ENCODE data around the gene SLAIN2.

Gene SLAIN2

DNA sequence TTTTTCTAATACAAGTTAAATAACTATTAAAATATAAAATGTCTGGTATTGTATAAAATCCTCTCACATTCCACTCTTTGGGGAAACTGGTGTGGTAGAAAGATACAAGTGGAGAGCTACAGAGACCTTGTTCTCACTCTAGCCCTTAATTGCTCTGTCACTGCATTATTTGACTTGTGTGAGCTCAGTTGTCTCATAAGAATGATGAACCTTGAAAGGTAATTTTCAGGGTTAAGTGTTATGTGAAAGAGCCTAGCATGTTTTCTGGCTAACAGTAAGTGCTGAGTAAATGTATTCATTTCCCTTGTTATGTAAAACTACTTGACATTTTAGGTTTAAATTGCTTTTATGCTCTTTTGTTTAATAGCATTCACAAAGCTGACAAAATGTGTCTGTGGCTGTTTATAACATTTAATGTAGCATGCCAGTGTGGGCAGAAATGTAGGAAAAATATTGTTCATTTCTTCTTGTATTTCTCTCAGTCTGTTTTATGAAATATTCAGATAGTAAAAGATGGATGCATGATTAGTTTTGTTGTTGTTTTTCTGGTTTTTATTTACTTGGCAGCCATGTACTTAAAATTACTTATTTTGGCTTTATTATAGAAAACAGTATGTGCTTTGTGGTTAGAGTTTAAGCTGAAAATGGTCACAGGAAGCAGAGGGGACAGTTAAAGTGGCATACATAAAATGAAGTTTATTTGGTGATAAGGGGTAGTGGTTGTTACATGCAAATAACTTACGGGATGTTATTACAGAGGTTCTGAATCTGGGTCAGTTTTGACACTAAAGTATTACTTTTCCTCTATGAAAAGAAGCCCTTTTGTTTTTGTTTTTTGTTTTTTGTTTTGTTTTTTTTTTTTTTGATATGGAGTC lies 29.2 kb downstream of the SLAIN2 start:
- no peaks in the 10 kb centered on the region for H3K9me3 ChIP-seq (ENCODE audit: control insufficient read depth in 1 of 2, low read length in 2 of 2)
- peaks cover 0 to 5% of the 10 kb centered on the region in 2 donors for H3K4me1 ChIP-seq (ENCODE audit: control insufficient read depth in 1 of 2, insufficient read depth in 2 of 2, low read length in 2 of 2)
- H3K27ac ChIP-seq (ENCODE audit: low read length), result no peak overlapping the region
- H3K27me3 ChIP-seq (ENCODE audit: low read depth, low read length), result no peaks in the 10 kb centered on the region
- no peak overlapping the region for H3K4me3 ChIP-seq (ENCODE audit: low read depth in 1 of 2, low read length in 2 of 2)
- H3K36me3 ChIP-seq (ENCODE audit: control insufficient read depth in 1 of 2, insufficient read depth in 2 of 2, low read length in 2 of 2), result no peaks in the 10 kb centered on the region

- H3K27ac ChIP-seq (ENCODE audit: low read length), result no peak overlapping the region
- no peaks in the 10 kb centered on the region for H3K27me3 ChIP-seq (ENCODE audit: low read depth, low read length)
- H3K4me1 ChIP-seq (ENCODE audit: control insufficient read depth in 1 of 2, insufficient read depth in 2 of 2, low read length in 2 of 2), result peaks cover 0 to 5% of the 10 kb centered on the region in 2 donors
- H3K4me3 ChIP-seq (ENCODE audit: low read depth in 1 of 2, low read length in 2 of 2), result no peak overlapping the region
- no peaks in the 10 kb centered on the region for H3K9me3 ChIP-seq (ENCODE audit: control insufficient read depth in 1 of 2, low read length in 2 of 2)
- no peaks in the 10 kb centered on the region for H3K36me3 ChIP-seq (ENCODE audit: control insufficient read depth in 1 of 2, insufficient read depth in 2 of 2, low read length in 2 of 2)
Measured at GRCh38 chr4:48372272-48372671, 30.9 kb downstream of the SLAIN2 start.

GRCh38 chr4:48375651-48376304 lies 34.4 kb downstream of the SLAIN2 start:
- no peak overlapping the region for H3K27ac ChIP-seq (ENCODE audit: low read length)

DNA sequence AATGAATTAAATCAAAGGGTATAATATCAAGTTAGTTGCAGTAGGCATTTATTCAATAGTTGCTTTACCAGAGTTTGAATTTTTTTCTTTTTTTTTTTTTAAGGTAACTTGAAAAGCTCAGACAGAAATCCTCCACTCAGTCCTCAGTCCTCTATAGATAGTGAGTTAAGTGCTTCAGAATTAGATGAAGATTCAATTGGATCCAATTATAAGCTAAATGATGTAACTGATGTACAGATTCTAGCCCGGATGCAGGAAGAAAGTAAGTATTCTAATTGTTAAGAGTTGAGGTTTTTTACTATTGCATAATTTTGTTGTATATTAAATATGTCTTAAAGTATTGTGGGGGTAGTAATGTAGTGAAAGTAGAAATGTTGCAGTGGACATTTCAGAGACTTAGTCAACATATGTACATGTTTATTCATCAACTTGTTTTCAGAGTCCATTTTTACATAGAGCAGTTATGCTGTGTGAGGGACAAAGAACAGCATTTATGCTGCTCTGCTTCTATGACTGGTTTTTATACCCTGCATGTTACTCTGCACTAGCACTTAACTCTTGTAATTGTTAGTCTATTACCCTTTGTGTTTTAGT lies 38.4 kb downstream of the SLAIN2 start:
- no peaks in the 10 kb centered on the region for H3K4me1 ChIP-seq (ENCODE audit: control insufficient read depth in 1 of 2, insufficient read depth in 2 of 2, low read length in 2 of 2)

More at GRCh38 chr4:48375651-48376304, 34.4 kb downstream of the SLAIN2 start:
- Histone ChIP-seq H3K4me3 (ENCODE audit: low read depth in 1 of 2, low read length in 2 of 2) (no peak overlapping the region), H3K9me3 (ENCODE audit: control insufficient read depth in 1 of 2, low read length in 2 of 2) (no peaks in the 10 kb centered on the region), H3K4me1 (ENCODE audit: control insufficient read depth in 1 of 2, insufficient read depth in 2 of 2, low read length in 2 of 2) (no peaks in the 10 kb centered on the region), H3K27me3 (ENCODE audit: low read depth, low read length) (no peaks in the 10 kb centered on the region), H3K36me3 (ENCODE audit: control insufficient read depth in 1 of 2, insufficient read depth in 2 of 2, low read length in 2 of 2) (peaks cover 0 to 10% of the 10 kb centered on the region in 2 donors)

GRCh38 chr4:48380583-48381167 lies 39.3 kb downstream of the SLAIN2 start:
- Histone ChIP-seq H3K9me3 (ENCODE audit: control insufficient read depth in 1 of 2, low read length in 2 of 2) (no peaks in the 10 kb centered on the region), H3K4me1 (ENCODE audit: control insufficient read depth in 1 of 2, insufficient read depth in 2 of 2, low read length in 2 of 2) (no peaks in the 10 kb centered on the region), H3K4me3 (ENCODE audit: low read depth in 1 of 2, low read length in 2 of 2) (no peak overlapping the region), H3K36me3 (ENCODE audit: control insufficient read depth in 1 of 2, insufficient read depth in 2 of 2, low read length in 2 of 2) (peaks cover 7 to 13% of the 10 kb centered on the region in 2 donors), H3K27ac (ENCODE audit: low read length) (no peak overlapping the region), H3K27me3 (ENCODE audit: low read depth, low read length) (no peaks in the 10 kb centered on the region)

More for the DNA sequence above, 38.4 kb downstream of the SLAIN2 start:
- H3K27ac ChIP-seq (ENCODE audit: low read length), result no peak overlapping the region
- peaks cover 5 to 13% of the 10 kb centered on the region in 2 donors for H3K36me3 ChIP-seq (ENCODE audit: control insufficient read depth in 1 of 2, insufficient read depth in 2 of 2, low read length in 2 of 2)
- no peaks in the 10 kb centered on the region for H3K27me3 ChIP-seq (ENCODE audit: low read depth, low read length)
- no peak overlapping the region for H3K4me3 ChIP-seq (ENCODE audit: low read depth in 1 of 2, low read length in 2 of 2)
- H3K9me3 ChIP-seq (ENCODE audit: control insufficient read depth in 1 of 2, low read length in 2 of 2), result no peaks in the 10 kb centered on the region

GRCh38 chr4:48388525-48389154 lies 47.3 kb downstream of the SLAIN2 start:
- Histone ChIP-seq H3K36me3 (ENCODE audit: control insufficient read depth in 1 of 2, insufficient read depth in 2 of 2, low read length in 2 of 2) (peaks cover 0 to 17% of the 10 kb centered on the region in 2 donors), H3K4me3 (ENCODE audit: low read depth in 1 of 2, low read length in 2 of 2) (no peak overlapping the region), H3K27me3 (ENCODE audit: low read depth, low read length) (no peaks in the 10 kb centered on the region), H3K4me1 (ENCODE audit: control insufficient read depth in 1 of 2, insufficient read depth in 2 of 2, low read length in 2 of 2) (no peaks in the 10 kb centered on the region), H3K27ac (ENCODE audit: low read length) (no peak overlapping the region), H3K9me3 (ENCODE audit: control insufficient read depth in 1 of 2, low read length in 2 of 2) (no peaks in the 10 kb centered on the region)

DNA sequence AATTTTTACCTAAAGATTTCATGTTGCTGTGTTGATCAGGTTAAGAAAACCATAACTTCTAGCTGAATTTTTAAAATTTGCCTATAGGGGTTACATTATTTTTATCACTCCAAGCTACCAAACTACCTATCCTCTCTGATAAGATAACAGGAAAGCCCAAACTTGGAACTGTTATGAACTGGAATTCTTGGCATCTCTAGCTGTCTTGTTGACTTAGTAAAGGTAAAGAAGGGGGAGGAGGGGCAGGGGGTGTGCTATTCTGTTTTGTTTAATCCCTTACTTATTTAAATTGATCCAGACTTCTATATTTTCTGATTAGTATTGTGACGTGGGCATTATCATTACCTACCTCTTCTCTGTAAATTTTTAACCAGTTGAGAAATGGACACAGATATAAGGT lies 54.7 kb downstream of the SLAIN2 start:
- Histone ChIP-seq H3K27ac (ENCODE audit: low read length) (no peak overlapping the region), H3K36me3 (ENCODE audit: control insufficient read depth in 1 of 2, insufficient read depth in 2 of 2, low read length in 2 of 2) (peaks cover 14 to 26% of the 10 kb centered on the region in 2 donors), H3K4me3 (ENCODE audit: low read depth in 1 of 2, low read length in 2 of 2) (no peak overlapping the region), H3K4me1 (ENCODE audit: control insufficient read depth in 1 of 2, insufficient read depth in 2 of 2, low read length in 2 of 2) (no peaks in the 10 kb centered on the region), H3K27me3 (ENCODE audit: low read depth, low read length) (no peaks in the 10 kb centered on the region), H3K9me3 (ENCODE audit: control insufficient read depth in 1 of 2, low read length in 2 of 2) (no peaks in the 10 kb centered on the region)

GRCh38 chr4:48400416-48400815 lies 59.1 kb downstream of the SLAIN2 start:
- no peak overlapping the region for H3K27ac ChIP-seq (ENCODE audit: low read length)
- H3K4me1 ChIP-seq (ENCODE audit: control insufficient read depth in 1 of 2, insufficient read depth in 2 of 2, low read length in 2 of 2), result no peaks in the 10 kb centered on the region
- no peak overlapping the region for H3K4me3 ChIP-seq (ENCODE audit: low read depth in 1 of 2, low read length in 2 of 2)
- no peaks in the 10 kb centered on the region for H3K27me3 ChIP-seq (ENCODE audit: low read depth, low read length)
- H3K36me3 ChIP-seq (ENCODE audit: control insufficient read depth in 1 of 2, insufficient read depth in 2 of 2, low read length in 2 of 2), result peaks cover 12 to 14% of the 10 kb centered on the region in 2 donors
- no peaks in the 10 kb centered on the region for H3K9me3 ChIP-seq (ENCODE audit: control insufficient read depth in 1 of 2, low read length in 2 of 2)

- Histone ChIP-seq H3K9me3 (ENCODE audit: control insufficient read depth in 1 of 2, low read length in 2 of 2) (no peaks in the 10 kb centered on the region), H3K4me3 (ENCODE audit: low read depth in 1 of 2, low read length in 2 of 2) (no peak overlapping the region), H3K27me3 (ENCODE audit: low read depth, low read length) (no peaks in the 10 kb centered on the region), H3K27ac (ENCODE audit: low read length) (no peak overlapping the region), H3K4me1 (ENCODE audit: control insufficient read depth in 1 of 2, insufficient read depth in 2 of 2, low read length in 2 of 2) (no peaks in the 10 kb centered on the region), H3K36me3 (ENCODE audit: control insufficient read depth in 1 of 2, insufficient read depth in 2 of 2, low read length in 2 of 2) (peaks cover 4 to 10% of the 10 kb centered on the region in 2 donors)
Measured at GRCh38 chr4:48403358-48403757, 62.0 kb downstream of the SLAIN2 start.

DNA sequence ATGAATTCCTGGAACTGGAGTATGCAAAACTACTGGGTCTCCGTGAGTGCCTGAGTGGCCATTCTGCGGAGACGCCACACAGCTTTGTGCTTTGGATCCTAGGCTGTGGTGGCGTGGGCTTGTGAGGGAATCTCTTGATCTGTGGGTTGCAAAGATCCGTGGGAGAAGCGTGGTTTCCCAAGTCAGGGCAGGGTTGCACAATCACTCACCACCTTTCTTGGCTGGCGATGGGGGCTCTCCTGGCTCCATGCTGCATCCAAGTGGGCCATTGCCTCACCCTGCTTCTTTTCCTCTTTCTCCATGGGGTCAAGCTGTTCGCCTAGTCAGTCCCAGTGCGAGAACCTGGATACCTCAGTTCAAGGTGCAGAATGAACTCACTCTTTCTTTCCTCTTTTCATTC lies 62.5 kb downstream of the SLAIN2 start:
- H3K9me3 ChIP-seq (ENCODE audit: control insufficient read depth in 1 of 2, low read length in 2 of 2), result no peaks in the 10 kb centered on the region
- peaks cover 4 to 10% of the 10 kb centered on the region in 2 donors for H3K36me3 ChIP-seq (ENCODE audit: control insufficient read depth in 1 of 2, insufficient read depth in 2 of 2, low read length in 2 of 2)
- H3K4me3 ChIP-seq (ENCODE audit: low read depth in 1 of 2, low read length in 2 of 2), result no peak overlapping the region
- H3K27me3 ChIP-seq (ENCODE audit: low read depth, low read length), result no peaks in the 10 kb centered on the region
- H3K27ac ChIP-seq (ENCODE audit: low read length), result no peak overlapping the region
- H3K4me1 ChIP-seq (ENCODE audit: control insufficient read depth in 1 of 2, insufficient read depth in 2 of 2, low read length in 2 of 2), result no peaks in the 10 kb centered on the region

DNA sequence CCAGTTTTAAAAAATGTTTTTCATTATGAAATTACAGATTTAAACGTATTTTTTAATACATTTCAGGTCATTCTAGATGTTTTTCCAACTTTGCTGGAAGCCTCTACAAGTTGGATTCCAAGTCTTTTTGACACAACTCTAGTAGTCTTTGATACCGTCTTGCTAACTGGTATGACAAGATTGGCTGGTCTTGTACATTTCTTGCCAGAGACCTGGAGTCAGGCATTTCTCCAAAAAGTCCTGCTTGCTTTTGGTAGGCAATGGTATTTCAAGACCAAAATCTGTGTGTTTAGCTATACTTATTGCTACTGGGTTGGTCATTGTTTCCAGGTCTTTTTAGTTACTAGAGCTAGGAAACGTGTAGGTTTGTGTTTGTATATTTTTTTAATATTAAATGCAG lies 64.6 kb downstream of the SLAIN2 start:
- peaks cover 9 to 24% of the 10 kb centered on the region in 2 donors for H3K36me3 ChIP-seq (ENCODE audit: control insufficient read depth in 1 of 2, insufficient read depth in 2 of 2, low read length in 2 of 2)
- no peak overlapping the region for H3K27ac ChIP-seq (ENCODE audit: low read length)
- H3K4me1 ChIP-seq (ENCODE audit: control insufficient read depth in 1 of 2, insufficient read depth in 2 of 2, low read length in 2 of 2), result no peaks in the 10 kb centered on the region
- H3K27me3 ChIP-seq (ENCODE audit: low read depth, low read length), result no peaks in the 10 kb centered on the region
- no peaks in the 10 kb centered on the region for H3K9me3 ChIP-seq (ENCODE audit: control insufficient read depth in 1 of 2, low read length in 2 of 2)
- H3K4me3 ChIP-seq (ENCODE audit: low read depth in 1 of 2, low read length in 2 of 2), result no peak overlapping the region
